GM15510 (cell line): ENCODE results near the gene SLC12A5.

ENCODE experiments used
- POLR2A ChIP-seq: IDR thresholded peaks from 3 replicates; pipeline ENCODE4 v1.6.1; 2011; ENCODE audit warnings: borderline replicate concordance; ENCODE audit not compliant: insufficient read length; ENCODE audit errors: extremely low read depth

Gene SLC12A5

DNA sequence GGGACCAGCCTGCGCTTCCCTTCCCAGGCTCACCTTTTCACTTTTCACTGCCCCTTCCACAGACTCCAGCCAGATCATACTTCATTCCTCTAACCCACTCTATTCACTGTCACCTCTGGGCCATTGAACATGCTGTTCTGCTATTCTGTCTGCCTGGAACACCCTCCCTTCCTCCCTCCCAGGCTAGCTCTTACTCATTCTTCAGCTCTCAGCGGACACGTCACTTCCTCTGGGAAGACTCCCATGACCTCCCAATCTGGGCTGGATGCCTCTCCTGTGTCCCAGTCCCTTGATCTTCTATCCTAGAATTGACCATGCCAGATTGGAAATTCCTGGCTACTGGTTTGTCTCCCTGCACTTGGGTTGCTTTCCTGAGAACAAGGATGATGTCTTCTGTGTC, 5.0 kb downstream of the SLC12A5 start:
- TF ChIP-seq POLR2A = no peak

DNA sequence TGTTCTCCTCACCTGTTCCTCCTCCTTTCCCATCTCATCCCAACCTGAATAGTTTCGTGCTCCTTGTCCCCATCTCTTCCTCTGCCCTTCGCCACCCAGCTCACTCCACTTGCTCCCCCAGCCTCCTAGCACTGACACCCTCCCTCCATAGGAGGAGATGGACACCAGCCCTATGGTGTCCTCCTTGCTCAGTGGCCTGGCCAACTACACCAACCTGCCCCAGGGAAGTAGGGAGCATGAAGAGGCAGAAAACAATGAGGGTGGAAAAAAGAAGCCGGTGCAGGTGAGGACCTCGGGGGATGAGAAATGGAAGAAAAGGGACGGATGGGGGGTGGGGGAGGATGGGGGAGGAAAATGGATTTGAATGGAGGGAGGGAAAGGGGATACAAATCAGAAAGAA, 6.2 kb downstream of the SLC12A5 start:
- no peak for TF ChIP-seq POLR2A

DNA sequence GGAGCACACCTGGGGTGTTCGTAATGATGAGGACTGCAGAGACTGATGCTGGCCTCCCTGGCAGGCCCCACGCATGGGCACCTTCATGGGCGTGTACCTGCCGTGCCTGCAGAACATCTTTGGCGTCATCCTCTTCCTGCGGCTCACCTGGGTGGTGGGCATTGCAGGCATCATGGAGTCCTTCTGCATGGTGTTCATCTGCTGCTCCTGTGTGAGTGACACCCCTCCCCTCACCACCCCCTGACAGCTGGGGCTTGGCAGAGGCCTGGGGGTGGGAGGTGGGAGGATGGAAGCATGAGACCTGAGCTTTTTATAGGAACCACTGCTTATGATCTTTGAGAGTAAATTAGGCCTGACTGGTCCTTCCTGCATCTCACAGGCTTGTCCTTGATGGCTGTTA, 6.7 kb downstream of the SLC12A5 start:
- TF ChIP-seq POLR2A = no peak

DNA sequence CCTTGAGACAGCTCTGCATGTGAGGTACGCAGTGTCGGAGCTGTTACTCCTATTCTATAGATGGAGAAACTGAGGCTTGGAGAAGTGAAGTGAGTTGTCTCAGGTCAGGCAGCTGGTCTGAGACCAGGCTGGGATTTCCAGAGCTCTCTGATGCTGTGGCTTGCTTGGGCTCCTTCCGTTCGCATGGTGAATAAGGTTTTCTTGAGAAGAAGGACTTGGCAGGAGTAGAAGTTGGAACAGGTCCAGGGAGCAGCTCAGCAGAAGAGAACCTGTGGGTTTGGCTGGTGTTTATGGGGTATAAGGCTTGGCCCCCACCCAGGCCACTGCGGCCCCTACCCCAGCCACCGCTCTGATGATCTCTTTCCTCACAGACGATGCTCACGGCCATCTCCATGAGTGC, 7.4 kb downstream of the SLC12A5 start:
- TF ChIP-seq POLR2A = no peak

DNA sequence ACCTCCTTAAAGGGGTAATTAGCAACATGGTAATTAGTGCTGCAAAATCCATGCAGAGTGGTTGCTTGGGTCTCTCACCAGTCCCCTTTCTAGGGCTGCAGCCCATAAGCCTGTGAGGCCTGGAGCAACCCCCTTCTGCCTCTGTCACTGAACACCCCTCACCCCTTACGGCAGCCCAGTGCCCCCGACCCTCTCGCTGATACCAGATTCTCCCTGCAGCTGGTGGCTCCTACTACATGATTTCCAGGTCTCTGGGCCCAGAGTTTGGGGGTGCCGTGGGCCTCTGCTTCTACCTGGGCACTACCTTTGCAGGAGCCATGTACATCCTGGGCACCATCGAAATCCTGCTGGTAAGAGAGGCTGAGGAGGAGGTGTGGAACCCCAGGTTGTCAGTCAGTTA, 8.0 kb downstream of the SLC12A5 start:
- no peak for TF ChIP-seq POLR2A

DNA sequence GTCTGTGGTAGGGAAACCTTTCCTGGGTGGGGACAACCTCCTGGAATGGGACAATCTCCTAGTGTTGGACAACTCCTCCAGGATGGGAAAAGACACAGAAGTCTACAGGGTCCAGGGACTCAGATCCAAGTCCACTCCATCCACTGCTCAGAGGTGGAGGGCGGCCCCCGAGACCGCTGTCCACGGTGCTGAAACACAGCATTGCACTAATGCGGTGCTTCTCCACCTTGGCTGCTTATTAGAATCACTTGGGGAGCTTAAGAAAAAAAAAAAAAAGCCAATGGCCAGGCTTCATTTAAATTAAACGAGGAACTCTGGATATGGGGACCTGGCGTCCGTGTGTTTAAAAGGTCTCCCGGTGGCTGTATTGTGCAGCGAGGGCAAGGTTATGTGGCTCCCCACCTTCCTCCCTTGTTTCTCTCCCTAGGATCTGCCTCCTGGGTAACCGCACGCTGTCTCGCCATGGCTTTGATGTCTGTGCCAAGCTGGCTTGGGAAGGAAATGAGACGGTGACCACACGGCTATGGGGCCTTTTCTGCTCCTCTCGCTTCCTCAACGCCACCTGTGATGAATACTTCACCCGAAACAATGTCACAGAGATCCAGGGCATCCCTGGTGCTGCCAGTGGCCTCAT, 12.0 kb downstream of the SLC12A5 start:
- TF ChIP-seq POLR2A = no peak

DNA sequence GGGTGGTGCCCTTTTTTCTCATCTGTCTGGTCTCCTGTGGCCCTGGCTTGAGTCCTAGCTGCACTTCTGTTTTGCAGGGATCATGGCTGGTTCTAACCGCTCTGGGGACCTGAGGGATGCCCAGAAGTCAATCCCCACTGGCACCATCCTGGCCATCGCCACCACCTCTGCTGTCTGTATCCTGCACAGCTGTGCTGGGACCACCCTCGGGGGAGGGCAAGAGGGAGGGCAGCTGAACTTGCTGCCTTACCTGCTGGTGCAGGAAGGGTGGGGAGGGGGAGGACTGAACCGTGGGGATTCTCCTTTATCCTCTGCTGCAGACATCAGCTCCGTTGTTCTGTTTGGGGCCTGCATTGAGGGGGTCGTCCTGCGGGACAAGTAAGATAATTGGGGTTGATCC, 14.5 kb downstream of the SLC12A5 start:
- no peak for TF ChIP-seq POLR2A

DNA sequence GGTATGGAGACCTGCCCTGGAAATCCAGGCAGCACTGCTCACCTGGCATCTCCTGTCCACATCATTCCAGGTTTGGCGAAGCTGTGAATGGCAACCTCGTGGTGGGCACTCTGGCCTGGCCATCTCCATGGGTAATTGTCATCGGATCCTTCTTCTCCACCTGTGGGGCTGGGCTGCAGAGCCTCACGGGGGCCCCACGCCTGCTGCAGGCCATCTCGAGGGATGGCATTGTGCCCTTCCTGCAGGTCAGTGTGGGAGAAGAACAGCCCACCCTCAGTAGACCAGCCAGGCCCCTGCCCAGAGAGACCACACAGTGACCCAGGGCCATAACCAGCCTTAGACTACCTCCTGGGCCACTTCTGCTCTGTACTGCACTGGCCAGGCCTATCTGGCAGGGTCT, 15.9 kb downstream of the SLC12A5 start:
- TF ChIP-seq POLR2A = no peak

DNA sequence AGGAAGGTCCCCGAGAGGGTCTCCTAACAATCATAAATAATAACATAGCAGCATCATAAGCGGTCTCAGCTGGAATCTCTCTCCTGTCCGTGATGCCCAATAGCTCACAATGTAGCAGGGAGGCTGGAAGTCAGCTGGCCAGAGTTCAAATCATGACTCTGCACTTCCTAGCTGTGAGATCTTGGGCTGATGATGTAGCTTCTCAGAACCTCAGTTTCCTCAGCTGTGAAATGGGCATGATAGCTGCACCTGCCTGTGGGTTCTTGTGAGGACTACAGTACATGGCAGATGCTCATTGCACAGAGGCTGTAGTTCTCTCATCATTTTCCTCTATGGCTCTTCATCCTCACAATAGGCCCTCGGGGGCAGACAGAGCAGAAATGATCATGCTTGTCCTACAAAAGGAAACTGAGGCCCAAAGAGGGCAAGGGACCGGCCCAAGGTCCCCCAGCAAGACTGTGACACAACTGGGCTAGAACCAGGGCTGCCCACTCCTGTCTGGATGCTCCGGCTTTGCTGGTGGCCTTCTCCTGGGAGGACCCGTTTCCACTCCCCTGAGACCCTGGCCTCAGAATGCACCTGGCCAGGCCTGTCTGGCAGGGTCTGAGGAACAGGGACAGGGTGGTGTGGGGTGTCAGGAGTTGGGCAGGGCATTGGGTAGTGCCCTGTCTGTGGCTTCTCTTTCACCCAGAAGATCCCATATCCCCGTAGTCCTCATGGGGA, 17.7 kb downstream of the SLC12A5 start:
- TF ChIP-seq POLR2A = no peak

DNA sequence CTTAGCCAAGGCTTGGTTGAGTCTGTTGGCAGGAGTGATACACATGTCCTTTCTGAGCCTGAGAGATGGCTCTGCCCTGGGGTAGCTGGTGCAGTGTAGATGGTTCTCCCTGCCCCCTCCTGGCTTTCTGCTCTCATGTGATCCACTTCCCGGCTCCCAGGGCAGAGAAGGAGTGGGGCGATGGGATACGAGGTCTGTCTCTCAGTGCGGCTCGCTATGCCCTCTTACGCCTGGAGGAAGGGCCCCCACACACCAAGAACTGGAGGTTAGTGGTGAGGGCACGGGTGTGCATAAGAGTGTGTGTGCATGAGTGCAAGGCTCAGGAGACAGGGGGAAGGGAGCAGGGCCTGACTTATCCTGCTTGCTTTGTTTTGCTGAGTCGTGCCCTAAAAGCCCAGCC, 18.8 kb downstream of the SLC12A5 start:
- no peak for TF ChIP-seq POLR2A

DNA sequence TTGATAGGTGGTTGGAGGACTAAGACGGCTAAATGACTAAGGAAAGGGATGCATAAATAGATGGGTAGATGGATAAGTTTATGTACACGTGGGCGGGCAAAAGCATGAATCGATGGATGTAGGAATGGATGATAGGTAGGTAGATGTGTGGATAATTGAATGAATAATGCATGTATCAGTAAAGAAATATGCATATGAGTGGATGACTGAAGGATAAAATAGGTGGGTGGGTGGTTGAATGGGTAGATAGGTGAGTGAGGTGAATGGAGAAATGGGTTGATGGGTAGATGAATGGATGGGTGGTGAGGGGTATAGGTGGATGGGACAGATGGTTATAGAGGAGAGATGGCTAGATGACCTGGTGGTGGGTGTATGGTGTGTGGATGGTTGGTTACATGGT, 20.2 kb downstream of the SLC12A5 start:
- no peak for TF ChIP-seq POLR2A

DNA sequence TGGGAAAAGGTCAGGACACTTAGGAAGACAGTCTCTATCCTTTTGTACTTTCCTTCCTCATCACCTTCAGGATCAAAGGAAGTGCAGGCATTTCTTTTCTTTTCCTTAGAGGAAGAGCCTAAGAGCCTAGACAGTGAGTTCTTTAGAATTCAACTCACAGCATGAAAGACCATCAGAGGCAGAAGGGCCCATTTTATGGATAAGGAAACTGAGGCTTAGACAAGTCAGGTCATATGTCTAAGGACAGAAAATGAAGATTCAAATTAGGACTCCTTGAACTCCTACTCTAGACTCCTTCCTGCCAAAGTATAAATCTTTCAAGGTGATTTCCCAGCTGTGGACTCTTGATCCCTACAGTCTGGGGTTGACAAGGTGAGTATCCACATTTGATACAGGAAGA, 20.8 kb downstream of the SLC12A5 start:
- no peak for TF ChIP-seq POLR2A

DNA sequence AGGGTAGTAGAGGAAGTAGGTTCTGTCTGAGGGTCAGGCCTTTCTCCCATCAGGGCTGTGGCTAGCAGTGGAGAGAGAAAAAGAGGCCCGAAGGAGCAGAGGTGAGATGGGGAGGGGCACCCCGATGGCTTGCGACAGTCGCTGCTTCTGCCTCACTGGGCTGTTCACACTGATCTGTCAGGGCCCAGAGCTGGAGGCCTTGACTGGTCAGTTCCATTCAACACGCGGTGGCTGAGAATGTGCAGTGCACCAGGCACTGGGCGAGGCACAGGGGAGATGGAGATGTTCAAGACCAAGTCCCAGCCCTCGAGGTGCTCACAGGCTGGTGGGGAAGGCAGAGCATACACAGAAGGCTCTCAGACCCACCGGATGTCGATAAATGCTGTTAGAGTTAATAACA, 21.4 kb downstream of the SLC12A5 start:
- TF ChIP-seq POLR2A = no peak

DNA sequence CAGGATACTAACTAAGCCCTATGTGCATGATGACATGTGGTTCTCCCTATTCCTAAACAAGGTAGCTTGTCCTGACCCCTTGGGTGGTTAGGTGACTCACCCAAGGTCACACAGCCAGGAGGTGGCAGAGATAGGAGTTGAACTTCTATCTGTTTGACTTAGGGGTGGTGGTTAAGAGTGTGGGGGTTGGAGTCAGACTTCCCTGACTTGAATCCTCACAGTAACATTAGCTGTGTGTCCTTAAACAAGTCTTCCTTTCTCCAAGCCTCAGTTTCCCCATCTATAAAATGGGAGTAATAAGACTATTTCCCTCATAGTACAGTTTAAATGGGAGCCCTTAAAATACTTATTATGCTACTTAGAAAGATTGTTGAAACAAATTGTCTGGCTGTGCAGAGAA, 21.9 kb downstream of the SLC12A5 start:
- TF ChIP-seq POLR2A = no peak

DNA sequence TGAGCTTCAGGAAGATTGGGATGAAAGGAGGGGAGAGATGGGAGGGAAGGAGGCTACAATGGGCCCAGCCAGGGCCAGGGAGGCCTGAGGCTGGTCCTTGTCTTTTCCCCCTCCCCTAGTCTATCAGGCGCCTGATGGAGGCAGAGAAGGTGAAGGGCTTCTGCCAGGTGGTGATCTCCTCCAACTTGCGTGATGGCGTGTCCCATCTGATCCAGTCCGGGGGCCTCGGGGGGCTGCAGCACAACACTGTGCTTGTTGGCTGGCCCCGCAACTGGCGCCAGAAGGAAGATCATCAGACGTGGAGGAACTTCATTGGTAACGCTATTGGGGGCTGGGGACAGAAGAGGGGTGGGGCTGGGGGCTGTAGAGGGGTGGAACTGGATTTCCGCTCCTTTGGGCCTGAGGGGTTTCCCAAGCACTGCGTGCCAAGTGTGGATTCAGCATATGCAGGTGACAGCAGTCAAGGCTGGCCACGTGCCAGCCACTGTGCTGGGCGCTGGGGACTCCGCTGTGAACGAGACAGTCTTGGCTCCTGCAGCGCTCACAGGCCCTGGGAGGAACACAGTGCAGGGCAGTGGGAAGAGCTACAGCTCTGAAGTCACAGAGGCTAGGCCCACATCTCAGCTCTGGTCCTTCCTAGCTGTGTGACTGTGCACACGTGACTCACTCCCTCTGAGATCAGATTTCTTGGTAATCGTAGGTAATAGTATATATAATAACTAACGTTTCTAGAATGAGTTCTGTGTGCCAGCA, 22.7 kb downstream of the SLC12A5 start:
- TF ChIP-seq POLR2A = no peak

DNA sequence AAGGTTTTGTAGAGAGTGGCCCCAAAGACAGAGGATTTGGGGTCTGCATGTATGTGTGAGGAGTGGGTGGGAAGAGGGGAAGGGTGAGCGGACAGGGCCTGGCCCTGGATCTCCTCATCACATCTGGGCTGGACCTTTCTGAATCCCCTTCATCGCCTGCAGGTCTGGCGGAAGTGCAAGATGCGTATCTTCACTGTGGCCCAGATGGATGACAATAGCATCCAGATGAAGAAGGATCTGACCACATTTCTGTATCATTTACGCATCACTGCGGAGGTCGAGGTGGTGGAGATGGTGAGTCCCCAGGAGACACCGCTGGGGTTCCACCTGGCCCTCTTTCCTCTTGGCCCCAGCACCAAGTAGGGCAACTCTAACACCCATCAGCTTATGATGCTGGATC, 24.4 kb downstream of the SLC12A5 start:
- TF ChIP-seq POLR2A = no peak

DNA sequence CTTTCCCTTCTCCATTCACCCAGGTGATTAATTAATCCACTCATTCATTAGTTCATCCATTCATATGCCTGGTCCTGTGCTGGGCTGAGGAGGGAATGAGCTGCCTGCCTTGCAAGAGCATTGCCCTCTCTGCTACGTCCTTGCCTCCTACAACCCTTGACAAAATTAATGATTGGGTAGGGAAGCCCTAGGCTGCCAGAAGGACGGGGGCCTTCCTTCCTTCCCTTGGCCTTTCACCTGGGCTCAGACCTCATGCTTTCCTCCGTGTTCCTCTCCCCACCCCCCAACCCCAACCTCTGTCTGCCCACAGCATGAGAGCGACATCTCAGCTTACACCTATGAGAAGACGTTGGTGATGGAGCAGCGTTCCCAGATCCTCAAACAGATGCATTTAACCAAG, 25.6 kb downstream of the SLC12A5 start:
- TF ChIP-seq POLR2A = no peak

DNA sequence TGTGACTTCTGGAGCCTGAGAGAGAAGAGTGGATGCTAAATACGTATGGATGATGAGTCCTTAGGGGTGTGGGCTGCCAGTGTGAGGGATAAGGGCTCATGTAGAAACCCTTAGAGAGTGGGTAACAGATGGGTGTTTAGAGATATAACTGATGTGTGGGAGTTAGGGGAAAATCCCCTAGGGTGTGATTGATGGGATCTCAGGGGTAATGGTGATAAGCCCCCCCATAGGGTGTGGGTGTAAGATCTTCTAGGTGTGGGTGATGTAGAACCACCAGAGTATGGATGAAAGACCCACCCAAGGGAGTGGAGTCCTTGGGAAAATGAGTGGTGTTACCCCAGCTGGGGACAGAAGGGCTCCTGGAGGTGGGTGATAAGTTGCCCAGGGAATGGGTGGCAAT, 26.3 kb downstream of the SLC12A5 start:
- TF ChIP-seq POLR2A = no peak
